HL-60 (cell line): ENCODE data around the gene BEND6.

Experiments used
- POLR2AphosphoS5 ChIP-seq: IDR thresholded peaks from 2 replicates; pipeline ENCODE4 v1.6.1; 2012; ENCODE audit warnings: low read depth
- TF ChIP-seq, protein P1 (sequence below): IDR thresholded peaks from one replicate; pipeline ENCODE4 v1.5.1; 2011; ENCODE audit warnings: low read length, control low read depth, inconsistent platforms; ENCODE audit not compliant: insufficient read depth
- TF ChIP-seq, protein P2 (sequence below): IDR thresholded peaks from 2 replicates; pipeline ENCODE4 v1.6.1; 2012; ENCODE audit warnings: low read depth; ENCODE audit not compliant: insufficient replicate concordance

DNA sequence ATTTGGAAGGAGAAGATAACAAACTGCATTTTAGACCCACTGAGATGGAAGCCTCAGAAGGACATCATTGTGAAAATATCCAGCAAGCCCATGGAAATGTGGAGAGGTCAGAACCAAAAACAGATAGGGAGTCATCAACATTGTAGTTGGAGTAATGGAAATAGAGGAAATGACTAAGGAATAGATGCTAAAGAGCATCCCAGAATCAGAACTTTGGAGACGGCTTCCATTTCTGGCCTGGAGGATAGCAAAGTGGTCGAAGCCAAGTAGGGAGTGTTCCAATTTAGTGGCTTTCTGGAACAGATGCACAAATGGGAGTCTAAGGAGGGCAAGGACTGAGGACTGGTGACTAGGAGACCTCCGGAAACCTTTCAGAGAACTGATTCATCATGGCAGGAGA is 3.6 kb downstream of the BEND6 start:
- TF ChIP-seq, protein P1, sequence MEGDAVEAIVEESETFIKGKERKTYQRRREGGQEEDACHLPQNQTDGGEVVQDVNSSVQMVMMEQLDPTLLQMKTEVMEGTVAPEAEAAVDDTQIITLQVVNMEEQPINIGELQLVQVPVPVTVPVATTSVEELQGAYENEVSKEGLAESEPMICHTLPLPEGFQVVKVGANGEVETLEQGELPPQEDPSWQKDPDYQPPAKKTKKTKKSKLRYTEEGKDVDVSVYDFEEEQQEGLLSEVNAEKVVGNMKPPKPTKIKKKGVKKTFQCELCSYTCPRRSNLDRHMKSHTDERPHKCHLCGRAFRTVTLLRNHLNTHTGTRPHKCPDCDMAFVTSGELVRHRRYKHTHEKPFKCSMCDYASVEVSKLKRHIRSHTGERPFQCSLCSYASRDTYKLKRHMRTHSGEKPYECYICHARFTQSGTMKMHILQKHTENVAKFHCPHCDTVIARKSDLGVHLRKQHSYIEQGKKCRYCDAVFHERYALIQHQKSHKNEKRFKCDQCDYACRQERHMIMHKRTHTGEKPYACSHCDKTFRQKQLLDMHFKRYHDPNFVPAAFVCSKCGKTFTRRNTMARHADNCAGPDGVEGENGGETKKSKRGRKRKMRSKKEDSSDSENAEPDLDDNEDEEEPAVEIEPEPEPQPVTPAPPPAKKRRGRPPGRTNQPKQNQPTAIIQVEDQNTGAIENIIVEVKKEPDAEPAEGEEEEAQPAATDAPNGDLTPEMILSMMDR, result no peak
- no peak for TF ChIP-seq POLR2AphosphoS5
- TF ChIP-seq, protein P2, sequence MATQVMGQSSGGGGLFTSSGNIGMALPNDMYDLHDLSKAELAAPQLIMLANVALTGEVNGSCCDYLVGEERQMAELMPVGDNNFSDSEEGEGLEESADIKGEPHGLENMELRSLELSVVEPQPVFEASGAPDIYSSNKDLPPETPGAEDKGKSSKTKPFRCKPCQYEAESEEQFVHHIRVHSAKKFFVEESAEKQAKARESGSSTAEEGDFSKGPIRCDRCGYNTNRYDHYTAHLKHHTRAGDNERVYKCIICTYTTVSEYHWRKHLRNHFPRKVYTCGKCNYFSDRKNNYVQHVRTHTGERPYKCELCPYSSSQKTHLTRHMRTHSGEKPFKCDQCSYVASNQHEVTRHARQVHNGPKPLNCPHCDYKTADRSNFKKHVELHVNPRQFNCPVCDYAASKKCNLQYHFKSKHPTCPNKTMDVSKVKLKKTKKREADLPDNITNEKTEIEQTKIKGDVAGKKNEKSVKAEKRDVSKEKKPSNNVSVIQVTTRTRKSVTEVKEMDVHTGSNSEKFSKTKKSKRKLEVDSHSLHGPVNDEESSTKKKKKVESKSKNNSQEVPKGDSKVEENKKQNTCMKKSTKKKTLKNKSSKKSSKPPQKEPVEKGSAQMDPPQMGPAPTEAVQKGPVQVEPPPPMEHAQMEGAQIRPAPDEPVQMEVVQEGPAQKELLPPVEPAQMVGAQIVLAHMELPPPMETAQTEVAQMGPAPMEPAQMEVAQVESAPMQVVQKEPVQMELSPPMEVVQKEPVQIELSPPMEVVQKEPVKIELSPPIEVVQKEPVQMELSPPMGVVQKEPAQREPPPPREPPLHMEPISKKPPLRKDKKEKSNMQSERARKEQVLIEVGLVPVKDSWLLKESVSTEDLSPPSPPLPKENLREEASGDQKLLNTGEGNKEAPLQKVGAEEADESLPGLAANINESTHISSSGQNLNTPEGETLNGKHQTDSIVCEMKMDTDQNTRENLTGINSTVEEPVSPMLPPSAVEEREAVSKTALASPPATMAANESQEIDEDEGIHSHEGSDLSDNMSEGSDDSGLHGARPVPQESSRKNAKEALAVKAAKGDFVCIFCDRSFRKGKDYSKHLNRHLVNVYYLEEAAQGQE, result no peak
